Mucosa of descending colon (tissue), 3 donors: ENCODE data around the gene HBQ1. TPM values are rescaled to one million over a fixed set of nuclear protein-coding genes. Genes with fewer than 3 reads are reported as not detected.
A peak's percentile ranks its signal among the peaks of the same experiment; 100 is the strongest.

Experiments used
- ATAC-seq: fragments of 200-7000 bp; cut with Tn5 transposase; one replicate; pipeline ENCODE4 v1.9.1; 2020; ENCODE audit warnings: mild to moderate bottlenecking, moderate library complexity
- DNase-seq, 3 donors: peaks; one replicate each; pipeline ENCODE4 v3.0.0-alpha.2; 2020
- H3K36me3 ChIP-seq: fragments of 200-600 bp; one replicate; pipeline ENCODE4 v1.8.0; 2021; ENCODE audit warnings: low read depth, mild to moderate bottlenecking
- H3K4me1 ChIP-seq: fragments of 200-600 bp; one replicate; pipeline ENCODE4 v1.8.0; 2021; ENCODE audit warnings: low read depth, mild to moderate bottlenecking
- H3K4me3 ChIP-seq: fragments of 200-600 bp; one replicate; pipeline ENCODE4 v1.8.0; 2021; ENCODE audit warnings: mild to moderate bottlenecking
- H3K9me3 ChIP-seq: fragments of 200-600 bp; one replicate; pipeline ENCODE4 v1.8.0; 2021; ENCODE audit warnings: mild to moderate bottlenecking
- intact Hi-C, 2 donors: fragments of 100-400 bp; cut with DNase I in 1 of 2; cut with micrococcal nuclease in 1 of 2; formaldehyde crosslinking; loops; one replicate each; pipeline versions ENCODE4 v1.11.0 to v1.11.1; 2022; cut with DNase I, micrococcal nuclease
- total RNA-seq, 3 donors: library from RNA; stranded (reverse); fragmentation: NEBNext Ultra II Directional in 2 of 3; extraction: Animal tissue kit (Norgen Biotek cat#: 25700) in 2 of 3; gene quantifications; one replicate each; pipeline versions ENCODE4 v1.2.1 to v1.2.4, GENCODE V29; 2021 to 2023
- TF ChIP-seq, protein P1 (sequence below): fragments of 200-600 bp; IDR thresholded peaks from one replicate; pipeline ENCODE4 v1.8.0; 2022; ENCODE audit warnings: antibody characterized with exemption, mild to moderate bottlenecking
- donor health status: DM: no; HTN: no; CAD: no; lungs with moderate emphysema.
- donor health status: DM: no; HTN: no; CAD: no.
- donor health status: DM: no; HTN: yes; CAD: no.

HBQ1 gene
- total RNA-seq, 3 donors from 2014 or later, result not detected

GRCh38 chr16:164827-165538 lies 15.3 kb upstream of the HBQ1 start:
- no peak for ATAC-seq
- TF ChIP-seq, protein P1, sequence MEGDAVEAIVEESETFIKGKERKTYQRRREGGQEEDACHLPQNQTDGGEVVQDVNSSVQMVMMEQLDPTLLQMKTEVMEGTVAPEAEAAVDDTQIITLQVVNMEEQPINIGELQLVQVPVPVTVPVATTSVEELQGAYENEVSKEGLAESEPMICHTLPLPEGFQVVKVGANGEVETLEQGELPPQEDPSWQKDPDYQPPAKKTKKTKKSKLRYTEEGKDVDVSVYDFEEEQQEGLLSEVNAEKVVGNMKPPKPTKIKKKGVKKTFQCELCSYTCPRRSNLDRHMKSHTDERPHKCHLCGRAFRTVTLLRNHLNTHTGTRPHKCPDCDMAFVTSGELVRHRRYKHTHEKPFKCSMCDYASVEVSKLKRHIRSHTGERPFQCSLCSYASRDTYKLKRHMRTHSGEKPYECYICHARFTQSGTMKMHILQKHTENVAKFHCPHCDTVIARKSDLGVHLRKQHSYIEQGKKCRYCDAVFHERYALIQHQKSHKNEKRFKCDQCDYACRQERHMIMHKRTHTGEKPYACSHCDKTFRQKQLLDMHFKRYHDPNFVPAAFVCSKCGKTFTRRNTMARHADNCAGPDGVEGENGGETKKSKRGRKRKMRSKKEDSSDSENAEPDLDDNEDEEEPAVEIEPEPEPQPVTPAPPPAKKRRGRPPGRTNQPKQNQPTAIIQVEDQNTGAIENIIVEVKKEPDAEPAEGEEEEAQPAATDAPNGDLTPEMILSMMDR, result no peak
- Histone ChIP-seq H3K9me3 (no peaks in the 10 kb centered on the region), H3K36me3 (no peaks in the 10 kb centered on the region), H3K4me3 (no peak overlapping the region), H3K4me1 (peaks cover 7% of the 10 kb centered on the region)
- DNase-seq, result no peak
- intact Hi-C loops, result no loop called here

- Histone ChIP-seq H3K9me3 (no peaks in the 10 kb centered on the region), H3K4me1 (peaks cover 7% of the 10 kb centered on the region), H3K36me3 (no peaks in the 10 kb centered on the region), H3K4me3 (no peak within 1 kb of the TSS)
- TF ChIP-seq, protein P1, result no peak
- DNase-seq, result peak in 1 of 3 donors; percentile 8
- intact Hi-C loops, result no loop called here
- ATAC-seq, result no peak
These were observed 14.5 kb upstream of the HBQ1 start, which contains the start of gene HBM for GRCh38 chr16:165539-166374. Gene HBM, plus strand, starts transcription at chr16:165978. Its CDS starts 20 bp downstream, at chr16:165998.

- DNase-seq, result peak in 1 of 3 donors; percentile 20
- no peaks in the 10 kb centered on the region for H3K9me3 ChIP-seq
- intact Hi-C loops, result no loop called here
- H3K4me3 ChIP-seq, result no peak overlapping the region
- no peaks in the 10 kb centered on the region for H3K36me3 ChIP-seq
- peaks cover 7% of the 10 kb centered on the region for H3K4me1 ChIP-seq
- TF ChIP-seq, protein P1, result no peak
- no peak for ATAC-seq
These were observed 13.7 kb upstream of the HBQ1 start for GRCh38 chr16:166375-167121.

GRCh38 chr16:167122-167690 lies 13.1 kb upstream of the HBQ1 start:
- Histone ChIP-seq H3K4me3 (no peak overlapping the region), H3K4me1 (peaks cover 7% of the 10 kb centered on the region), H3K36me3 (no peaks in the 10 kb centered on the region), H3K9me3 (no peaks in the 10 kb centered on the region)
- intact Hi-C loops, result no loop called here
- ATAC-seq (no peak), DNase-seq (no peak)
- TF ChIP-seq, protein P1, result no peak

DNA sequence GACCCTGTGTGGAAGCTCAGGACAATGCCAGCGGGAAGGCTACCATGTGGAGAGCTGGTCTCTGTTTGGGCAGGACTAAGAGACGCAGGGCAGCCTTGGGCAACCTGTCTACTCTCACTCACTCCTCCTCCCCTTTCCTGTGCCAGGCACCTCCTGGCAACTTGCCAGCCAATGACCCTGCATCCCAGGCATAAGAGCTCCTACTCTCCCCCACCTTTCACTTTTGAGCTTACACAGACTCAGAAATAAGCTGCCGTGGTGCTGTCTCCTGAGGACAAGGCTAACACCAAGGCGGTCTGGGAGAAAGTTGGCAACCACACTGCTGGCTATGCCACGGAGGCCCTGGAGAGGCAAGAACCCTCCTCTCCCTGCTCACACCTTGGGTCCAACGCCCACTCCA lies 11.8 kb upstream of the HBQ1 start:
- H3K9me3 ChIP-seq, result no peaks in the 10 kb centered on the region
- H3K4me1 ChIP-seq, result peaks cover 7% of the 10 kb centered on the region
- intact Hi-C loops, result no loop called here
- H3K36me3 ChIP-seq, result no peaks in the 10 kb centered on the region
- ATAC-seq (no peak), DNase-seq (no peak)
- no peak overlapping the region for H3K4me3 ChIP-seq
- TF ChIP-seq, protein P1, result no peak
